AG04450 (cell line): ENCODE measurements around the gene HAO1. TPM values are rescaled to one million over a fixed set of nuclear protein-coding genes. Genes with fewer than 3 reads are reported as not detected.

ENCODE experiments used
- CTCF ChIA-PET: fragments of 300-600, 350-600 bp; formaldehyde crosslinking; extraction: SDS; loops from one replicate; lab custom pipeline; 2022; ENCODE audit warnings: antibody characterized with exemption, inconsistent platforms; lab: Charles Lee
- POLR2A ChIA-PET: fragments of 350-600 bp; formaldehyde crosslinking; extraction: SDS; loops from one replicate; lab custom pipeline; 2021; ENCODE audit warnings: antibody characterized with exemption, inconsistent platforms; lab: Yijun Ruan, JAX
- DNase-seq: peaks from one replicate; pipeline ENCODE4 v3.0.0-alpha.2; 2011; ENCODE audit warnings: low read depth, low spot score
- H3K27ac ChIP-seq: one replicate; pipeline ENCODE4 v1.5.1; 2012; ENCODE audit warnings: low read depth, low read length, control low read depth
- H3K27me3 ChIP-seq: one replicate; pipeline ENCODE4 v1.6.0; 2012; ENCODE audit warnings: low read length; ENCODE audit not compliant: control insufficient read depth, insufficient read depth
- H3K4me3 ChIP-seq: 2 replicates; pipeline ENCODE4 v1.5.1; 2011; ENCODE audit warnings: mild to moderate bottlenecking, low read depth, low read length, control low read depth
- H3K9me3 ChIP-seq: 2 replicates; pipeline ENCODE4 v1.5.1; 2012; ENCODE audit warnings: low read length; ENCODE audit not compliant: control insufficient read depth, insufficient read depth
- polyA plus RNA-seq: library from polyadenylated mRNA; depleted of rRNA; stranded (reverse); fragments of >200 nt; gene quantifications from 2 replicates; pipeline ENCODE4 v1.2.3, GENCODE V29; 2011
- TF ChIP-seq, protein P1 (sequence below): IDR thresholded peaks from 2 replicates; pipeline ENCODE4 v1.5.1; 2011; ENCODE audit warnings: low read depth, low read length, control low read depth, inconsistent platforms

The HAO1 gene
- polyA plus RNA-seq, 1 experiment, result not detected

GRCh38 chr20:7889736-7890135 lies 50.5 kb downstream of the HAO1 start:
- CTCF ChIA-PET, result no interaction called here
- no peaks in the 10 kb centered on the region for H3K27me3 ChIP-seq
- POLR2A ChIA-PET, result no interaction called here
- H3K9me3 ChIP-seq, result no peaks in the 10 kb centered on the region
- H3K27ac ChIP-seq, result no peak overlapping the region
- no peak for DNase-seq
- TF ChIP-seq, protein P1, sequence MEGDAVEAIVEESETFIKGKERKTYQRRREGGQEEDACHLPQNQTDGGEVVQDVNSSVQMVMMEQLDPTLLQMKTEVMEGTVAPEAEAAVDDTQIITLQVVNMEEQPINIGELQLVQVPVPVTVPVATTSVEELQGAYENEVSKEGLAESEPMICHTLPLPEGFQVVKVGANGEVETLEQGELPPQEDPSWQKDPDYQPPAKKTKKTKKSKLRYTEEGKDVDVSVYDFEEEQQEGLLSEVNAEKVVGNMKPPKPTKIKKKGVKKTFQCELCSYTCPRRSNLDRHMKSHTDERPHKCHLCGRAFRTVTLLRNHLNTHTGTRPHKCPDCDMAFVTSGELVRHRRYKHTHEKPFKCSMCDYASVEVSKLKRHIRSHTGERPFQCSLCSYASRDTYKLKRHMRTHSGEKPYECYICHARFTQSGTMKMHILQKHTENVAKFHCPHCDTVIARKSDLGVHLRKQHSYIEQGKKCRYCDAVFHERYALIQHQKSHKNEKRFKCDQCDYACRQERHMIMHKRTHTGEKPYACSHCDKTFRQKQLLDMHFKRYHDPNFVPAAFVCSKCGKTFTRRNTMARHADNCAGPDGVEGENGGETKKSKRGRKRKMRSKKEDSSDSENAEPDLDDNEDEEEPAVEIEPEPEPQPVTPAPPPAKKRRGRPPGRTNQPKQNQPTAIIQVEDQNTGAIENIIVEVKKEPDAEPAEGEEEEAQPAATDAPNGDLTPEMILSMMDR, result no peak
- no peak overlapping the region for H3K4me3 ChIP-seq

GRCh38 chr20:7883741-7884140 lies 56.5 kb downstream of the HAO1 start:
- H3K4me3 ChIP-seq, result no peak overlapping the region
- POLR2A ChIA-PET, result no interaction called here
- no peak overlapping the region for H3K27ac ChIP-seq
- TF ChIP-seq, protein P1, result no peak
- H3K27me3 ChIP-seq, result no peaks in the 10 kb centered on the region
- DNase-seq, result no peak
- CTCF ChIA-PET, result interaction anchor here (0.9 kb wide), 1 partner anchor 52 kb away, joined by 4 read pairs; no protein-coding TSS in a partner anchor
- H3K9me3 ChIP-seq, result no peaks in the 10 kb centered on the region

DNA sequence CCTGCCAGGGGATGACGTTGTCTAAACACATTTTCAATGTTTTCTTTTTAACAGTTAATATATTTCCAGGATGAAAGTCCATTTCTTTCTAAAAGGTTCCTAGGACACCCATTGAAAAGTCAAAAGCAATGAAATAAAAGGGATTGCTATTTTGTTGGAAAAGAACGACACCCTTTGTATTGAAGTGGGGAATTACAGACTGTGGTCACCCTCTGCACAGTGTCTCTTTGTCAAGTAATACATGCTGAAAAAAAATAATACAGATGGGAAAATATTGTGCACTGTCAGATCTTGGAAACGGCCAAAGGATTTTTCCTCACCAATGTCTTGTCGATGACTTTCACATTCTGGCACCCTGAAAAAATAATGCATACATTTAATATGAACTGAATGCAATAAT lies 56.9 kb downstream of the HAO1 start:
- Histone ChIP-seq H3K4me3 (no peak overlapping the region), H3K27me3 (no peaks in the 10 kb centered on the region), H3K9me3 (no peaks in the 10 kb centered on the region), H3K27ac (no peak overlapping the region)
- ChIA-PET POLR2A (no interaction called here), CTCF (no interaction called here)
- TF ChIP-seq, protein P1, result no peak
- DNase-seq, result no peak

- POLR2A ChIA-PET, result no interaction called here
- no peaks in the 10 kb centered on the region for H3K9me3 ChIP-seq
- H3K27ac ChIP-seq, result no peak overlapping the region
- H3K27me3 ChIP-seq, result no peaks in the 10 kb centered on the region
- no peak overlapping the region for H3K4me3 ChIP-seq
- DNase-seq, result no peak
- TF ChIP-seq, protein P1, result no peak
- CTCF ChIA-PET, result no interaction called here
Measured at GRCh38 chr20:7882076-7882475, 58.2 kb downstream of the HAO1 start.

DNA sequence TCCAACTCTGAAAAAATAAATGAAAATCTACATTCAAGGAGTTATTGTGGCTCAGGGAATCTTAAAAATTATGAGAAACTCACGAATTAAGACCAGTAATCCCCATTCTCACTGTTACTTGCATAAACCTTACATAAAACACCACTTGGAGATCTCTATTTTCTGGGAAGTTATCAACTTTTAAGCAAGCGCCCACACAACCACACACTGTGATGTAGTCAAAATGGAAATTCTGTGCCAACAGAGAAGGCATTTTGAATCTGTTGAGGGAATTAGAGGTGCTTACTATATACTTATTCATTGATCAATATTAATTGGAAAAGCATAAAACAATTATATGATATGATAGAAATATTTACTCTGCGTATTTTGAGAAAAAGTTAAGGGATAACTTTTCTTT lies 58.7 kb downstream of the HAO1 start:
- ChIA-PET CTCF (no interaction called here), POLR2A (no interaction called here)
- H3K27me3 ChIP-seq, result no peaks in the 10 kb centered on the region
- H3K4me3 ChIP-seq, result no peak overlapping the region
- no peak overlapping the region for H3K27ac ChIP-seq
- H3K9me3 ChIP-seq, result no peaks in the 10 kb centered on the region
- TF ChIP-seq, protein P1, result no peak
- DNase-seq, result no peak
